HG03025 (cell line): ENCODE data around the gene HSD11B1L.
"Not testable (repeated sequence)": the region's sequence is repeated elsewhere in the genome, so short reads cannot be mapped to it uniquely, and the experiment has no call there.

Experiments used
- ATAC-seq: cut with Tn5 transposase; IDR thresholded peaks from one replicate; pipeline ENCODE4 v1.9.1; 2021; ENCODE audit warnings: mild to moderate bottlenecking, moderate library complexity; ENCODE audit not compliant: unreplicated experiment, low FRiP score

Gene HSD11B1L

DNA sequence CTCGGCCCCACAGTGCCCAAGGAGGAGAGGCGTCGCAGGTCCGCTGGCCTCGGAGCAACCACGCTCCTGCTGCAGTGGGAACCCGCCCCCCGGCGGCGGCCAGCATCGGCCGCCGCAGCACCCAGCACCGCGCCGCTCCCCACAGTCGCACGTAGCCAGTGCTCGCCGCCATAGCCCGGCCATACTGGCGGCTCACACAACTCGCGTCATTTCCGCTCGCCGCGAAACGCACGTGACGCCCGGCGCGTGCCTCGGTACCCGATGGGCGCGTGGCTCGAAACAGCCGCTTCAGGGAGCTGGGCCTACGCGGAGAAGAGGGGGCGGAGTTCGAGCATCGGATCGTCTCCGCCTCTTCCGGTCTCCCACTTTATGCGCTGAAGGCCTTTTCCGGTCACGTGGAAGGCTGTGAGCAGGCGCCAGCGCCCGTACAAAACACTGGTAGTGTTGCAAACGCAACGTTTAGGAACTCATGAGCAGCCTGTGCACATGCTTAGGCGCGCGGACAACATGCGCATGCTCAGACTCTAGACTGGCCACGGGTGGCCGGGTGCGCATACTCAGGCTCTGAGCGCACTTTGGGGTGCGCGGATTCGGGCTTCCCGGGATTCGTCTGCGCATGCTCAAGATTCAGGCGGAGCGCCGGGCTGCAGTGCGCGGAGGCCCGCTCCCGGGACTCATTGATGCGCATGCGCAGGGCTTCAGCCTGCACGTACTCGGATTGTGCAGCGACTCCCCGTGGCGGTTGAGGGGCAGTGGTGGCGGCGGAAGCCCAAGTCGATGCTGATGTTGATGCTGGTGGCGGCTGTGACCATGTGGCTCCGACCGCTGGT is 39.3 kb downstream of the HSD11B1L start, which contains the start of the genes CATSPERD and LONP1:
Gene CATSPERD (plus strand): TSS at position 677 of the 830 bp plus-strand sequence. CDS start 101 bp downstream, at position 778.
Gene LONP1 (minus strand): TSS at position 186 of the 830 bp plus-strand sequence. CDS start 14 bp downstream, at position 172.
- peak; percentile 89 for ATAC-seq

DNA sequence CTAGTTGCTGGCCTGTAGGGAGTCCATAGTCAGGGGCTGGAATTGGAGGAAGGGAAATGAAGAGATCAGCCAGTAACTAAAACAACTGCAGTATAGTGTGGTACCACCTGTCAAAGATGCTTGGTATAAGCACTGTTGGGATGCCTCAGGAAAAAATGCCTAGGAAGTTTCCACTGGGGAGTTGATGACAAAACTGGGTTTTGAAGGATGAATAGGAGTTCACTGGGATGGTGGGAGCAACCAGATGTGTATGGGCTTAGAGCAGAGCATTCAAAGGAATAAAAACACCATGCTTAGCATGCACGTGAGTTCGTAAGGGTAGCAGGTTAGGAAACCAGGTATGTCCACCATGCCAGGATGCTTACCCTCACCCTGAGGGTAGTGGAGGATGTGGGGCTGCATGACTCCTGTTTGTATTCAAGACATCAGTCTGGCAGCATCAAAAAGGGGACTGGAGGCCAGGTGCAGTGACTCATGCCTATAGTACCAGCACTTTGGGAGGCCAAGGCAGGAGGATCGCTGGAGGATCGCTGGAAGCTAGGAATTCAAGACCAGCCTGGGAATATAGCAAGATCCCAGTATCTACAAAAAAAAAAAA is 46.7 kb downstream of the HSD11B1L start:
- ATAC-seq, result no peak

DNA sequence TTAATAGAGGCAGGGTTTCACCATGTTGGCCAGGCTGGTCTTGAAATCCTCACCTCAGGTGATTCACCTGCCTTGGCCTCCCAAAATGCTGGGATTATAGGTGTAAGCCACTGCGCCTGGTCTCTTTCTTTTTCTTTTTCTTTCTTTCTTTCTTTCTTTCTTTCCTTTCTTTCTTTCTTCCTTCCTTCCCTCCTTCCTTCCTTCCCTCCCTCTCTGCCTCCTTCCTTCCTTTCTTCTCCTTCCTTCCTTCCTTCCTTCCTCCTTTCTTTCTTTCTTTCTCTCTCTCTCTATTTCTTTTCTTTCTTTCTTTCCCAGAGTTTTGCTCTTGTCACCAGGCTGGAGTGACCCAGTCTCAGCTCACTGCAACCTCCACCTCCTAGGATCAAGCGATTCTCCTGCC is 52.3 kb downstream of the HSD11B1L start:
- not testable (repeated sequence) for ATAC-seq
